ENCODE measurements around the gene RPS25.

GRCh38 chr11:119047205-119047604 lies 29.1 kb upstream of the RPS25 start:
- TF ChIP-seq CTCF (IDR thresholded peaks at IDR 0.05 in 2 of 3, conservative IDR thresholded peaks at IDR 0.05 in 1 of 3; ENCODE audit: control insufficient read depth in 2 of 3, extremely low read depth in 1 of 3, insufficient read depth in 1 of 3, low read depth in 3 of 3, low read length in 3 of 3) (no peak), LARP7 (IDR thresholded peaks at IDR 0.05) (no peak), ESRRA (IDR thresholded peaks at IDR 0.05; ENCODE audit: low read length) (no peak)
- TF ChIP-seq, protein P1, sequence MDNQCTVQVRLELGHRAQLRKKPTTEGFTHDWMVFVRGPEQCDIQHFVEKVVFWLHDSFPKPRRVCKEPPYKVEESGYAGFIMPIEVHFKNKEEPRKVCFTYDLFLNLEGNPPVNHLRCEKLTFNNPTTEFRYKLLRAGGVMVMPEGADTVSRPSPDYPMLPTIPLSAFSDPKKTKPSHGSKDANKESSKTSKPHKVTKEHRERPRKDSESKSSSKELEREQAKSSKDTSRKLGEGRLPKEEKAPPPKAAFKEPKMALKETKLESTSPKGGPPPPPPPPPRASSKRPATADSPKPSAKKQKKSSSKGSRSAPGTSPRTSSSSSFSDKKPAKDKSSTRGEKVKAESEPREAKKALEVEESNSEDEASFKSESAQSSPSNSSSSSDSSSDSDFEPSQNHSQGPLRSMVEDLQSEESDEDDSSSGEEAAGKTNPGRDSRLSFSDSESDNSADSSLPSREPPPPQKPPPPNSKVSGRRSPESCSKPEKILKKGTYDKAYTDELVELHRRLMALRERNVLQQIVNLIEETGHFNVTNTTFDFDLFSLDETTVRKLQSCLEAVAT (IDR thresholded peaks at IDR 0.05) = no peak
